Tongue (tissue), 2 donors: ENCODE measurements around the gene CLIC3. TPM values are rescaled to one million over a fixed set of nuclear protein-coding genes. Genes with fewer than 3 reads are reported as not detected.
"Not testable (repeated sequence)": the region's sequence is repeated elsewhere in the genome, so short reads cannot be mapped to it uniquely, and the experiment has no call there.

ENCODE experiments used
- DNase-seq: peaks from one replicate; pipeline ENCODE4 v3.0.0-alpha.2; 2015
- total RNA-seq: library from RNA; depleted of rRNA; stranded (reverse); fragments of >200 nt; gene quantifications from one replicate; pipeline ENCODE4 v1.2.3, GENCODE V29; 2014

The CLIC3 gene
- total RNA-seq = 4.9 TPM

- peak; percentile 42 for DNase-seq
Observed at GRCh38 chr9:136996361-136997292, at the start of gene CLIC3. TSS of gene CLIC3 (minus strand) at chr9:136996568. CDS start at chr9:136996543, 25 bp downstream.

GRCh38 chr9:137045294-137046087, 49.1 kb upstream of the CLIC3 start:
- peak; percentile 34 for DNase-seq

GRCh38 chr9:137044502-137045177, 48.3 kb upstream of the CLIC3 start:
- DNase-seq = no peak

- DNase-seq = no peak
Observed at GRCh38 chr9:137044037-137044436, 47.7 kb upstream of the CLIC3 start.

GRCh38 chr9:137042751-137043727, 46.7 kb upstream of the CLIC3 start:
- DNase-seq = no peak

GRCh38 chr9:137041124-137041523, 44.8 kb upstream of the CLIC3 start:
- no peak for DNase-seq

- DNase-seq = no peak
Observed at GRCh38 chr9:137040568-137040967, 44.2 kb upstream of the CLIC3 start.

- DNase-seq = no peak
Observed at GRCh38 chr9:137039611-137040366, 43.4 kb upstream of the CLIC3 start.

- no peak for DNase-seq
Observed at GRCh38 chr9:137038916-137039315, 42.5 kb upstream of the CLIC3 start.

- DNase-seq = no peak
Observed at GRCh38 chr9:137037483-137037882, 41.1 kb upstream of the CLIC3 start.

- DNase-seq = no peak
Observed at GRCh38 chr9:137037035-137037434, 40.7 kb upstream of the CLIC3 start.

- DNase-seq = no peak
Observed at GRCh38 chr9:137035937-137036336, 39.6 kb upstream of the CLIC3 start.

- DNase-seq = no peak
Observed at GRCh38 chr9:137035507-137035834, 39.1 kb upstream of the CLIC3 start.

- peak; percentile 94 for DNase-seq
Observed at GRCh38 chr9:137034709-137035506, 38.5 kb upstream of the CLIC3 start.

GRCh38 chr9:137034039-137034708, 37.8 kb upstream of the CLIC3 start:
- DNase-seq = no peak

- DNase-seq = not testable (repeated sequence)
Observed at GRCh38 chr9:137033481-137033880, 37.1 kb upstream of the CLIC3 start.

GRCh38 chr9:137032858-137033257, 36.5 kb upstream of the CLIC3 start:
- no peak for DNase-seq

GRCh38 chr9:137031904-137032640, 35.7 kb upstream of the CLIC3 start, which contains the start of gene FUT7:
TSS of gene FUT7 (minus strand) at chr9:137032088. CDS start at chr9:137031991, 97 bp downstream.
- DNase-seq = no peak
